Measurements from ENCODE around the gene DEFB128.

GRCh38 chr20:214383-214782 lies 24.9 kb upstream of the DEFB128 start:
- TF ChIP-seq CTCF (conservative IDR thresholded peaks at IDR 0.05; ENCODE audit: low read length) (no peak), EZH2phosphoT487 (IDR thresholded peaks at IDR 0.05; ENCODE audit: borderline replicate concordance, low read depth, low read length) (no peak)

All from OCI-LY7 (cell line).